GM18858 (cell line): Measurements from ENCODE around the gene RRAD.
"Not testable (repeated sequence)": the region's sequence is repeated elsewhere in the genome, so short reads cannot be mapped to it uniquely, and the experiment has no call there.

Experiments
- ATAC-seq: cut with Tn5 transposase; IDR thresholded peaks from one replicate; pipeline ENCODE4 v1.9.1; 2021; ENCODE audit not compliant: unreplicated experiment

The RRAD gene

DNA sequence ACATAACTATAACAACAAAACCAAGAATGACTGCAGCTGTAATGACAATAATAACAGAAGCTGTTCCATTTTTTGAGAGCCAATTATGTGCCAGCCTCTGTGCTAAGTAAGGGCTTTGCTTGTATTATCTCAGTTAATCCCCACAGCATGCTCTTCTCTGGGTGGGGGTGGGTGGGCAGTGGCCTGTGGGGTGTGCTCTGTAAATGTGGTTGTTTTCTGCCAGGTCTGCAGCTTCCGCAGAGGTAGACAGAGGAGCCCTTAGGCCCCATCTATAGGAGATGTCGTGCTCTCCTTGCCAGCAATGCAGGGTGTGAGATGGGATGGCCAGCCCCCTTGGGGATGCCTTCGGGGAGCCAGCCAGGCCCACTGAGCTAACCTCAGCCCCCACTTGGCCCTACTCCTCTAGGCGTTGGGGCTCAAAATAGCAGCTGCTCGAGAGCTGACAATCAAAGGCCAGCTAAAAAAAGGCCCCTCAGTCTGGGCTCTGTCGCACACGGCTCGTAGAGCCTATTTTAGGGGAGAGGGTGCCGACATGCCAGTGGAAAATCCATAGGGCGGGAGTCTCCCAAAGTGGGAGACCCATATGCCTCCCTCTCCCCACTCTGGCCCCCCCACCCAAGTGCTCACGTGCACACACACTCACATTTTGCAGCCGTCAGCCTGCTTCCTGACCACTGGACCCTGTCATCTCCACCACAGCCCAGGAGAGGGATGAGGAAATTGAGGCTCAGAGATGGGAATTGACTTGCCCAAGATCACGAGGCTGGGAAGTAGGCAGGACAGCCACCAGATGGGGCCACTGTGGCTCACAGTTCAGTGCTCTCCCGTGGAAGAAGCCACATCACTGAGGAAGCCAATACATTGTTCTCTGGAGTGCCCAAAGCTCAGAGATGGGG, 22.4 kb downstream of the RRAD start:
- no peak for ATAC-seq

DNA sequence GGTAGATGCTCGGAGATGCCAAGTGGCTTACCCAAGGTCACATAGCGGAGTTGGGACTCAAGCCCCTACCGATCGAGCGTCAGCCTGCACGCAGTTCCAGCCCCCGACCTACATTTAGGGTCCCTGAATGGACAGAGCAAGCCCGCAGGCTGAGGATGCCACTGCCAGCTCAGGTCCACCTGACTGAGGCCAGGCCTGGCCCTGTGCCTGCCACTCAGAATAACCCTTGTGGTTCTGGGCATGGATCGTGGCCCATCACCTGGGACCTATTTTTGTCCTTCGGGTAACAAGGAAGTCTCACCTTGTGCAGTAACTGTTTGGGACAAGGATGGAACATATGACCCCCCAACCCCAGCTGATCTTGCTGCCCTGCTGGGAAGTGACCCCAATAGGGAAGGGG, 23.7 kb downstream of the RRAD start:
- ATAC-seq, result no peak

DNA sequence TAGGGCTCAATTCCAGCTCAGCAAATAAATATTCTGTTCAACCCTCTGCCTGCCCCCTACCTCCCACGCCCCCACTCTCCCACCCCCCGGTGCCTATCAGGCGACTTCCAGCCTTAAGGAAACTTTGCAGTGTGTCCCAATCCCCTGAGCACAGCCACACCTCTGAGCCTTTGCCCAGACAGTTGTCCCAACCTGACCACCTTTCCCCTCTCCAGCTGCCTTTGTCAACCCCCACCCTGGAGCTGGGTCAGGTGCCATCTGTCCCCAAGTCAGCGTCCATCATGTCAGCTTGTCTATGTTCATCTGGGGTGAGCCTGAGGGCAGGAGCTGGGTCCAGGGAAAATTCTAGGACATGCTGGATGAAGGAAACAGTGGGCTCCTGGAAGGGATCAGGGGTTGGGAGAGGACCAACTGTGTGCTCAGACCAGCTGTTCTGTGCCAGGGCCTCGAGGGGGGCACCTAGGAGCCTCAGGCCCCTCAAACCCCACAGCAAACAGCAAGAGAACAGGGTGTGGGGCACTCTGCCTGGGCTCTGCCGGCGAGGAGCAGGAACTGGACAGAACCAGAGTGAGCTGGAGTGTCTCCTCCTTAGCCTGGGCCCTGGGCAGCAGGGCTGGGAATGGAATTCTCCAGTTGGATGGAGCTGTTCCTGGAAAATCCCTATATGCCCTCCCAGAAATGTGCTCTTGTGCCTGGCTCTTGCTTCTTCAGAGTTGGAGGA, 24.5 kb downstream of the RRAD start:
- no peak for ATAC-seq

DNA sequence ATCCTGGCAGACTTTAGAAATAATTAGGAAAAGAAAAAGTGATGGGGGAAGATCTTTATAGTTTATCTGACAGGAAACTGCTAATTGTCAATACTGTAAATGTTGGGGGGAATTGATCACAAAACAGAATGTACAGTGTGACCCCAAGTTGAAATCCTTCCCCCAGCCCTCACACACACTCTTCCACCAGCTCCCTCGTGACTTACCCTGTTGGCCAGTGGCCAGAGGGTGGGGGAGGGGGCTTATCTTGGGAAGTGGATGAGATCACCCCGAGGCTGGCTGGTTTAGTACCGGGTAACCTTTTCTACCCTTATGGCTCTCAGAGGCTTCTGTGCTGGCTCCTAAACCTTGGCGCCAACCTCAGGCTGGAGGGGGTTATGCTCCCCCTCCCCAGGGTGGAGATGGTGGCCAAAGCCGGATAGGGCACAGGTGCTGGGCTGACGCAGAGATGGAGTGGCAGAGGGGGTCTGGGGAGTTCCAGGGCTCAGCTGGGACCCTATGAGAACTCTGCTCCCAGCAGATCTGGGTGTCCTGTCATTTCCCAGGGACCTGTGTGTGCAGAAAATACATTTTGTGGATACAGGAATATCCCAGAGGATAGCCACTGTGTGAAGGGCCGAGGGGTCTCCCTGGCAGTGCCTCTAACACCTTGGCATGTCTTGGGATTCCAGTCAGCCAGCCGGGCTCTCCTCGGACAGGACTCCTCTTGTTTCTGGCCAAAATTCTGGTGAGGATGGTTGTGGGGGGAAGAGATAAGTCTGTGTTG, 25.2 kb downstream of the RRAD start:
- no peak for ATAC-seq

DNA sequence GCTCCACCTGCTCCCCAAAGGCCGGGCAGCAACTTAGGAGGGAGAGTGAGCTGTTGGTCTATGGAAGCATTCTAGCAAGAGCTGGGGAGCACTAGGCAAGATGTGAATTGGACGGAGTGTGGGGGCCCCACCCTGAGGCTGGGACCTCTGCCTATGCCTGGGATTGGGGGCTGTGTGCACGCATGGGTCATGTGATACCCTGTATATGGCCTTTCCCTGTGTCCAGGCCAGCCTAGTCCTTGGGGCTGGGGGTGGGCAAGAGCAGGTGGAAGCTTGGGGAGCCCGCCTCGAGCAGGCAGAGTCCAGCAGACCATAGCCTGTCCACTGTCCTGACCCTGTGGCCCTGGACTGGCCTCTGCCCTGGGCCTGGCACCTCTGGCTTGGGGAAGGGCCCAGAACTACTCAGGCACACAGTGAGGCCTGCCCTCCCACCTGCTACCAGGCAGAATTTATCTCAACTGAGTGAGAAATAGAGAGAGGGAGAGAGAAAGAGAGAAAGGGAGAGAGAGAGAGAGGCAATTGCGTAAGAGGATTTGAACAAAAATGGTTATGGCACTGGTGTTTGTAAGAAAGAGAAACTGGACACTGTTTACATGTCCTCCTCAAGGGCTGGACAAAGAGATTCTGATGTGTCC, 25.9 kb downstream of the RRAD start:
- no peak for ATAC-seq

DNA sequence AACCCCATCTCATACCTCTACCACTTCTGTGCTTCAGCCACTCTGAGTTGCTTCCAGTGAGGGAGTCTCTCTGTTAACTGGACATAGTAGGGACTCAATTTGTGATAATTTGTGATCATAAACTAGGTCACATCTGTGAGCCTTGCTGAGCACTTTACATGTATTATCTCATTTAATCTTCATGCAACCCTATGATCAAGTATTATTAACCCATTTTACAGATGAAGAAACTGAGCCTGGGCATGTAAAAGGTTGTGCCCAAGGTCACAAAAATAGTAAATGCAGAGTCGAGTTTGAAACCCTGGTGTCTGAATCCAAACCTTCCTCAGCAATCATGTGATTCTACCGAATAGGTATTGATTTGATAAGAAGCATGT, 26.4 kb downstream of the RRAD start:
- ATAC-seq, result no peak

DNA sequence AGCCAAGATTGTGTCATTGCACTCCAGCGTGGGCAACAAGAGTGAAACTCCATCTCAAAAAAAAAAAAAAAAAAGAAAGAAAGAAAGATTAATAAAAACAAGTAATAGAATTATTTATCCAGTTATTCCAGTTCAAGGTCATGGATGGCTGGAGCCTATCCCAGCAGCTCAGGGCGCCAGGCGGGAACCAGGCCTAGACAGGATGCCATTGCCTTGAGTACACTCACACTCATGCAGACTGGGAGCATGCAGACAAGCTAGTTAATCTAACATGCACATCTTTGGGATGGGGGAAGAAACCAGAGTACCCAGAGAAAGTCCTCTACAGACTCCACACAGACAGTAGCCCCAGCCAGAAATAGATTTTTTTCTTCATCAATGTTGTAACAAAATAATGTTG, 27.1 kb downstream of the RRAD start:
- ATAC-seq, result no peak

DNA sequence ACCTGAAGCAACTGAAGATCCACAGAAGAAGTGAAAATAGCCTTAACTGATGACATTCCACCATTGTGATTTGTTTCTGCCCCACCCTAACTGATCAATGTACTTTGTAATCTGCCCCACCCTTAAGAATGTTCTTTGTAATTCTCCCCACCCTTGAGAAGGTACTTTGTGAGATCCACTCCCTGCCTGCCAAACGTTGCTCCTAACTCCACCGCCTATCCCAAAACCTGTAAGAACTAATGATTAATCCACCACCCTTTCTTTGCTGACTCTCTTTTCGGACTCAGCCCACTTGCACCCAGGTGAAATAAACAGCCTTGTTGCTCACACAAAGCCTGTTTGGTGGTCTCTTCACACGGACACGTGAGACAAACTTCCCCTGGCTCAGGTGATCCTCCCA, 28.7 kb downstream of the RRAD start:
- ATAC-seq, result not testable (repeated sequence)

DNA sequence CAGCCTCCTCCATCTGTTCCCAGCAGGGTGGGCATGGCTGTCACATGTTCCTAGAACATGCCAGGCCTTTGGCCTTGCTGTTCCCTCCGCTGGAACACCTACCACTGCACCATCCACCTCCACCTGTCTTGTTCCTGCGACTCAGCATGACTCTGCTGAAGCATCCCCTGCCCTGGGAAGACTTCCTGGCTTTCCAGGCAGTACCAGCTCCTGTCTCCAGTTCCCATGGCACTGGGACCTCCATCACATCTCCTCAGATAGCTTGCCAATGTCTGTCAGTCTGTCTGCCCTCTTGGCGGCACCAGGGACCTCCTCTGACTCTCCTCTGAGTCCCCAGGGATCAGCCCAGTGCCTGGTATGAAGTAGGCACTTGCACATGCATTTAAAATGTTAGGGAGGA, 29.3 kb downstream of the RRAD start:
- ATAC-seq, result no peak

DNA sequence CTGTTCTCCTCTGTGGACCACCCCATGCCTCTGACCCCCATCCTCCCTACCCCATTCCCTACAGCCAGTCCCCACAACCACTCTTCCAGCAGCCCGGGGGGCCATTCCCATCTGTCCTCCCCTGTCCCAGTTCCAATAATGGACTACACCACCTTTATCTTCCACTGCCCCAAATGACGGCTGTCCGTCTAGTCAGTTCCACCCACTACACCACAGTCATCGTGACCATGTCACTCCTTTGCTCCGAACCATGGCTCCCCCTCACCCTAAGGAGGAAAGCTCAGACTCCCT, 29.7 kb downstream of the RRAD start:
- no peak for ATAC-seq

DNA sequence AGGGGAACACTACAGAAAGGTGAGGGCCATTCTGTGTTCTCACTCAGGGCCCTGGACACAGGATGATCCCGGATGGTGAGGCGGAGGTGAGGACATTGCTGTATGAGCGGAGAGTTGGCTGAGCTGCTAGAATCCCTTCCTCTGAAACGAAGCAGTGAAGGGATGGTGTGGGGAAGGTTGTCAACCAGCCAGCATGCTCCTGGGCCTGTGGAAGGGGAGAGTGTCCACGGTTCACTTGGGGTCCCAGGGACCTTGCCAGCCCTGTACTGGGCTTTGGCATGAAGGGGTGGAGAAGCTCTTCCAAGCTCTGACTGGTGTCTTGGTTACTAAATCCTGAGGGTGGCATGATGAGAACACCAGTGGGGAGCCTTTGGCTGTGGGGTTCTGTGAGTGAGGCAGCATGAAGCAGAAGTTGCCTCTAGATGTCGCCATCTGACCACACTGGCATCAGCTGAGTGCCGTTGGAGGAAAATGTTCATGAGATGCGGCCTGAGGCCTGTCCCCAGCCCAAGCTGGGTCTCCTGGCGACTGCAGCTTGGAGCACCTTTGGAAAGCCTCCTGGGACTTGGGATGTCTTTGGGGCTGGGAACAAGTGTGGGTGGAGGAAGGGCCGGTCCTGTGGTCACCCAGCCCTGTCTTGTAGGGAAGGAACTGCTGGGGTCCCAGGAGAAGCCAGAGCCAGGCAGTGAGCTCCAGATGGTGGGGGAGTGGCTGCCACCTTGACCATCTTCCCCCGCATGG, 30.2 kb downstream of the RRAD start:
- no peak for ATAC-seq

DNA sequence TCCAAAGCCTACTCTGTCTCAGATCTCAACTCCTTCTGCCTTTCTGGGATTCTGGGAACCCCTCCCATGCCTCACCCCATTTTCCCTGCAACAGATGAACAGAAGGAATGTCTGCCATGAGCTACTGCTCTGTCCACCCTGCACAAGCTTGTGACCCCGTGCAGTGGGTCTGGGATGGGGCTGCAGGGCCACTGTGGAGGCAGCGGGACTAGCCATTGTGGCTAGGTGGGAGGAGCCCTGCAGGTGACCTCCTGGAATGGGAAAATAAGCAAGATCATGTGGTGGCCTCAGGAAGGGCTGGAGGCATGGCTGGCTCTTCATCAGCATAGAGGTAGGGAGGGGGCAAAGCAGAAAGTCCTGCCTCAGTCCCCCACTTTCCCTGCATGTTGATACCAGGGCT, 31.3 kb downstream of the RRAD start:
- ATAC-seq, result no peak

DNA sequence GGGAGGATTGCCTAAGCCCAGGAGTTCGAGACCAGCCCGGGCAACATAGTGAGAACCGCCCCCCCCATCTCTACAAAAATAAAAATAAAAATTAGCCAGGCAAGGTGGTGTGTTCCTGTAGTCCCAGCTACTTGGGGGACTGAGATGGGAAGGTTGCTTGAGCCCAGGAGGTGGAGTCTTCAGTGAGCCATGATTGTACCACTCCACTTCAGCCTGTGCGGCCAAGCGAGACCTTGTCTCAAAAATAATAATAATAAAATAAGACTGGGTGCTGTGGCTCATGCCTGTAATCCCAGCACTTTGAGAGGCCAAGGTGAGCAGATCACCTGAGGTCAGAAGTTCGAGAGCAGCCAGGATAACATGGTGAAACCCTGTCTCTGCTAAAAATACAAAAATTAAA, 33.5 kb downstream of the RRAD start:
- ATAC-seq, result no peak

DNA sequence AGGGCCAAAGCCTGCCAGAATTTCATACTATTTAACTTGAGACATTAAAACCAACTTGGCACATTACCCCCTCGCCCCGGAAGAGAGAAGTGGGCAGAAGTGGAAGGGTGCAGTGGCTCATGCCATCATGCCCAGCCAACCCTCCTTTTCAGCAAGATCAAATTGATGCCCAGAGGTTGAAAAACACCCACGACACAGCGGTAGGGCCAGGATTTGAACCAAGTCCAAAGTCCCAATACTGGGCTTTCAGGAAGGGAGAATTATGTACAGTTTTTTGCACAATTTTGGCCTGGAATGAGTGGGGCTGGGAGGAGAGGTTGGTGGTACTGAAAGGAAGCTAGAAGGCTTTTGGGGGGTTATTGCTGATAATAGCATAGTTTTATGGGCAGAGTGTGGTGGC, 34.0 kb downstream of the RRAD start:
- no peak for ATAC-seq

DNA sequence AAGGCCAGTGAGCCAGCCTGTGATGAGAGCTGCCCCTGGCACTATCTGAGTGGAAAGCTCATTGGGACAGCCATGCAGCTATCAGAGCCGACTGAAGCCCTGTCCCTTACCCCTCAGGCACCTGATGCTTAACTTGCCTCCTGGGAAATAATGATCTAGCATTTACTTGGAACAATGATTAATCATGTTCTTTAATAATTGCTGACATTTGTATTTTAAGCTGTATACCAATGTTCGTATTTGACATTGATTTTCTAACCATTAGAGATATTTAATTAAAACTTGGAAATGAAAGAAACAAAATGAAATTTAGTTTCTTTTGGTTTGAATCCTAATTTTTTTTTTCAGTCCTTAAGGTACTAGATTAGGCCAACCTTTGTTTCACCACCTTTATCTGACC, 34.5 kb downstream of the RRAD start:
- ATAC-seq, result no peak

DNA sequence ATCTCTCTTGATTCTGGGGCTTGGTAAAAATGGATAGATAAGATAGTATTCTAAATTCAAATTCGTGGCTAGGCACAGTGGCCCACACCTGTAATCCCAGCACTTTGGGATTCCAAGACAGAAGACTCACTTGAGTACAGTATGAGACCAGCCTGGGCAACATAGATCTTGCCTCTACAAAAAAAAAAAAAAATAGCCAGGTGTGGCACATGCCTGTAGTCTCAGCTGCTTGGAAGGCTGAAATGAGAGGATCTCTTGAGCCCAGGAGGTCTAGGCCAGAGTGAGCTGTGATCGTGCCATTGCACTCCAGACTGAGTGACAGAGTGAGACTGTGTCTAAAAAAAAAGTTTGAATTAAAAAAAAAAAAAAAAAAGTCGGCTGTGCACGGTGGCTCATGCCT, 35.7 kb downstream of the RRAD start:
- no peak for ATAC-seq

DNA sequence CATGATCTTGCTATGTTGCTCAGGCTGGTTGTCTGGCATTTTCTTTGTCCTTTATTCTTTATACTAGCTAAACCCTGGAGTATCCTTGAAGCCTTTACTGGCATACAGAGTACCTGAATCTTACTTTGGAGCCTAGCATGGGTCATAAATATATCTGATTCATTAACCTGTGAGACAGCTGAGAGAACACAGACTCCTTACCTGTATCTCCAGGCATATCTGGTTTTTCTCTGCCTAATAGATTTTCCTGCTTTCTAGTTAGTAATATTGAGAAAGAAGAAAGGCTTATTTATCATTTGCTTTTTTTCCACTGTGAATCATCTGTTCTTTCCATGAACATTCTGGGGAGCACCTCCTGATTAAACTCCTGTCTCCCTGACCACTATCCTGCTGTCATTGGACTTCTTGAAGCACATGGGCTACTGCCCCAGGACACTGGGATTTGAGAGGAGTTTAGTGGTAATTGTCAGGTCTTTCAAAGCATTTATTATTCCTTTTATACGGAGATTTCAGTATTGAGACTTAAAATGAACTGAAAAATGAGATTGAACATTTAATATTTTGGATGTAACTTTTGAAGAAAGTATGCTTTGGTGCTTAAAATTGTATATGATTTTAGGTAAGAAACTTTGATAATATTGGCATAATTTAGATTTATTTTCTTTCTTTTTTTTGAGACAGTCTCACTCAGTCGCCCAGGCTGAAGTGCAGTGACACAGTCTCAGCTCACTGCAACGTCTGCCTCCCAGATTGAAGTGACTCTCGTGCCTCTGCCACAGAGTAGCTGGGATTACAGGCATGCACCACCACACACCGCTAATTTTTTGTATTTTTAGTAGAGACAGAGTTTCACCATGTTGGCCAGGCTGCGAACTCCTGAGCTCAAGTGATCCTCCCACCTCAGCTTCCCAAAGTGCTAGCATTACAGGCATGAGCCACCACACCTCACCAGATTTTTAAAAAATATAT, 36.4 kb downstream of the RRAD start:
- no peak for ATAC-seq

DNA sequence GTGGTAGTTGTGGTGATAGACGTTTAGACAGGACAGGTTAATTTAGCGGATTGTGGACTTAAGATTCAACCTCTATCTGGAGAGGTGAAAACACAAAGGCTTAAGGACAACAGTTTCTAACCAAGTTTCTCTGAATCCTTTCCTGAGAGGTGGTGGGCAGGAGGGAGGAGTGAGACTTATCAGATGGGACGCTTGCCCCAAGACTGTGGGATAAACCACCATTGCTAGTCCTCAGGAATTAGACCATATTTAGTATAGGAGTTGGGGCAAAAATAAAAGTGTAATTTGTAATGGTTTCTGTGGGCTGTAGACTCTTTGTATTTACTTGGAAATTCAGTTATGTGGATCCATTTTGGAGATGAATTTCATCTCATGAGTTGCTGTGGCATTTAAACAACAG, 38.4 kb downstream of the RRAD start:
- ATAC-seq, result no peak

DNA sequence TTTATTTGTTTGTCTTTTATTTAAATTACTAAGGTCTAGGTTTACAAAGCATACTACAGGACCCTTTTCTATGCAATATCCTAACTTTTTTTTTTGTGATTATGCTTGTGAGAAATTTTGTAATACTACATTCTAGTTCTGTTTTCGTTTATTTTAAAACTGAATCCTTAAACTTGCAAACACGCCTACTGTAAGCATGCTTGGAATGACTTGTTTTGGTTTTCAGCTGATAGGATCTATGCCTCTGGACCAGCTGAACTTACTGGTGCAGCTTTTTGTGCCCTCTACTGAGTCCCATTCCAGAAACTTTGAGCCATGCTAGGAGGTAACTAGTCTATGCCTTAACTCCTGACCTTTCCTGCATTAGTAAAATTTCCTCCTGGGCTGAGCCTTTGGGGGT, 39.0 kb downstream of the RRAD start:
- ATAC-seq, result no peak

DNA sequence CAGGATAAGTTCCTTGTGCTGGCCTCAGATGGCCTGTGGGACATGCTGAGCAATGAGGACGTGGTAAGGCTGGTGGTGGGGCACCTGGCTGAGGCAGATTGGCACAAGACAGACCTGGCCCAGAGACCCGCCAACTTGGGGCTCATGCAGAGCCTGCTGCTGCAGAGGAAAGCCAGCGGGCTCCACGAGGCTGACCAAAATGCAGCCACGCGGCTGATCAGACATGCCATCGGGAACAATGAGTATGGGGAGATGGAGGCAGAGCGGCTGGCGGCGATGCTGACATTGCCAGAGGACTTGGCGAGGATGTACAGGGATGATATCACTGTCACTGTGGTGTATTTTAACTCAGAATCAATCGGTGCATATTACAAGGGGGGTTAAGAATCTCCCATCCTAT, 39.8 kb downstream of the RRAD start:
- ATAC-seq, result no peak
